DOHH2 (cell line): Measurements from ENCODE around the gene EPHA8.

Experiments used
- CTCF ChIP-seq: fragments of 200-600 bp; sonication (generic); IDR thresholded peaks from one replicate; pipeline ENCODE4 v1.5.1; 2014; ENCODE audit warnings: antibody characterized with exemption, mild to moderate bottlenecking, low read depth, low read length; ENCODE audit not compliant: poor library complexity, severe bottlenecking
- EZH2phosphoT487 ChIP-seq: fragments of 200-600 bp; sonication (generic); IDR thresholded peaks from 2 replicates; pipeline ENCODE4 v1.6.1; 2017; ENCODE audit warnings: borderline replicate concordance, mild to moderate bottlenecking, antibody characterized with exemption, low read length, moderate library complexity, mixed read lengths

- TF ChIP-seq CTCF, result no peak
- no peak for TF ChIP-seq EZH2phosphoT487
Observed at GRCh38 chr1:22635436-22635835, 72.1 kb downstream of the EPHA8 start.
